K562 (cell line): ENCODE data around the gene CDKN2D. TPM values are rescaled to one million over a fixed set of nuclear protein-coding genes. Genes with fewer than 3 reads are reported as not detected.

Experiments
- E4F1 ChIP-seq: fragments of 250-450 bp; sonication (Bioruptor Pico); IDR thresholded peaks from 2 replicates; pipeline ENCODE4 v1.5.0; 2021; ENCODE audit warnings: mild to moderate bottlenecking, borderline replicate concordance
- EZH2 ChIP-seq: IDR thresholded peaks from 2 replicates; pipeline ENCODE4 v1.6.1; 2012; ENCODE audit warnings: low read depth, mild to moderate bottlenecking, inconsistent platforms, low read length, borderline replicate concordance
- FUS ChIP-seq: fragments of 200-400 bp; formaldehyde crosslinking; optimal IDR thresholded peaks from 2 replicates; pipeline ENCODE3; 2017; ENCODE audit warnings: low read depth, low read length
- SAFB ChIP-seq: fragments of 200-400 bp; formaldehyde crosslinking; IDR thresholded peaks from 2 replicates; pipeline ENCODE4 v1.6.1; 2017; ENCODE audit warnings: low read depth, low read length, borderline replicate concordance
- SMAD1 ChIP-seq: fragments of 150-350 bp; IDR thresholded peaks from 2 replicates; pipeline ENCODE4 v1.6.1; 2014; ENCODE audit warnings: low read length, low read depth; ENCODE audit not compliant: partially characterized antibody
- SNIP1 ChIP-seq: fragments of 450-650 bp; IDR thresholded peaks from 2 replicates; pipeline ENCODE4 v1.7.1; 2017; ENCODE audit warnings: low read depth, mild to moderate bottlenecking
- STAT5A ChIP-seq: IDR thresholded peaks from 2 replicates; pipeline ENCODE4 v1.6.1; 2012; ENCODE audit warnings: low read length, inconsistent platforms, borderline replicate concordance
- SUPT5H ChIP-seq: fragments of 450-650 bp; IDR thresholded peaks from 2 replicates; pipeline ENCODE4 v1.6.1; 2016
- TAF7 ChIP-seq: fragments of 450-650 bp; IDR thresholded peaks from 2 replicates; pipeline ENCODE4 v1.6.1; 2016; ENCODE audit warnings: missing genetic modification characterization, missing compliant biosample characterization
- ZNF197 ChIP-seq: fragments of 200-800 bp; sonication (Bioruptor generic); IDR thresholded peaks from 2 replicates; pipeline ENCODE4 v1.6.1; 2016; ENCODE audit warnings: low read depth, missing genetic modification characterization, missing compliant biosample characterization
- ZNF239 ChIP-seq: fragments of 250-450 bp; sonication (Bioruptor Pico); IDR thresholded peaks from 2 replicates; pipeline ENCODE4 v1.4.0; 2020; ENCODE audit warnings: mild to moderate bottlenecking
- ZNF586 ChIP-seq: fragments of 450-650 bp; formaldehyde crosslinking; conservative IDR thresholded peaks from 2 replicates; pipeline ENCODE4 v1.4.0; 2020; ENCODE audit warnings: mild to moderate bottlenecking, moderate library complexity
- polyA plus RNA-seq, 8 experiments: library from polyadenylated mRNA; depleted of rRNA in 4 of 8; stranded (reverse) in 5 of 8; unstranded in 3 of 8; fragments of >200 nt; fragmentation: Nextera tagmentation in 2 of 8; fragmentation: Illumina TruSeq in 1 of 8; extraction: Ambion mirVana in 2 of 8; extraction: Trizol in 1 of 8; gene quantifications; 2 replicates each; pipeline versions ENCODE4 v1.2.1 to v1.2.3, GENCODE V29; 2011 to 2014; ENCODE audit warnings: inconsistent platforms in 1 of 8, missing spikeins in 1 of 8
- total RNA-seq, 7 experiments: library from RNA; depleted of rRNA in 6 of 7; stranded (reverse); fragments of >200 nt in 6 of 7; fragmentation: Illumina TruSeq in 2 of 7; extraction: Trizol in 2 of 7; gene quantifications; 2 replicates each; pipeline versions ENCODE4 v1.2.1 to v1.2.3, GENCODE V29; 2011 to 2021; ENCODE audit warnings: low replicate concordance in 1 of 7
- TF ChIP-seq, protein P1 (sequence below): sonication (generic); formaldehyde crosslinking; IDR thresholded peaks from 2 replicates; pipeline ENCODE4 v1.8.1; 2022; ENCODE audit warnings: missing genetic modification reagents
- TF ChIP-seq, protein P2 (sequence below), 2 experiments: fragments of 450-650 bp; IDR thresholded peaks; 2 replicates each; pipeline ENCODE4 v1.6.1; 2016; ENCODE audit warnings: mild to moderate bottlenecking in 2 of 2, borderline replicate concordance in 1 of 2, low read depth in 1 of 2, moderate library complexity in 1 of 2
- TF ChIP-seq, protein P3 (sequence below): fragments of 250-450 bp; sonication (Bioruptor Pico); IDR thresholded peaks from 2 replicates; pipeline ENCODE4 v1.9.0; 2021; ENCODE audit warnings: mild to moderate bottlenecking

The CDKN2D gene
- total and polyA plus RNA-seq, 9 of the 15 experiments (the other 6 are each of a cell fraction or from before 2014, with no cell fraction given), result 0.41 to 8.2 (median 3.7) TPM

DNA sequence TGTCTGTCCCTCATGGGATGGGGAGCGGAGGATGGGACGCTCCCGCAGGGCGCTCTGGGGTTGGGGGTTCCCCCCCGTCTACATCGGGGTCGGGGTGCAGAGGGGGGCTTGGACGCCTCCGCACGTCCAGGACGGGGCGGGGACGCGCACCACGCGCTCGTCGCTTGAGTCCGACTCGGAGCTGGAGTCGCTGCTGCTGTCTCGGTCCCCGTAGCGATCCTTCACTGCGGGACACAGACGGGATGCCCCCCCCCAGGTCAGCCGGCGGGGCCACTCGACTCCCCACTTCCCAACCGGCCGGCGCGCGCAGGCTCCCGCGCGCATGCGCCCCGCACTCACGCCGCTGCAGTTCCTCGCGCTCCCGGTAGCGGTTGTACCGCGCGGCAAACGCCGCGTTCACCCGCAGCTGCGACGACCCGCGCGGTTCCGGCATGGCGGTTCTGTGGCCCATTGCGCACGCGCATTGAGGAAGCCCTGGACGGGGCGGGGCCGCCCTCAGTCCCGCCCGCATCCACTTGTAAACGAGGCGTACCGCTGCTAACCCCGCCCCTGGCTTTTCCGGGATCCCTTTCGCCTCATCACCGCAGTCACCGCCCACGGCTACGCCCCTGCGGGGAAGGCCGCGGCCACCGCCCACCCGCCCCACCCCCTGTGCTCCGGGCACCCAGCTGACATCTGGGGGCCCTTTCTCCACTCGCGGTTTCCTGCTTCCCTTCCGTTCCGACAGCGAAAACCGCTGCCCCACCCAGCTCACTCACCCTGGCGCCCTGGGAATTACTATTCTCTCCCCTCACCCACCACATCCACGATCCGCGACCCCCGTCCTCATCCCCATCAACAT lies 3.0 kb downstream of the CDKN2D start, which contains the start of gene KRI1 (continued):
- TF ChIP-seq SAFB (no peak), STAT5A (no peak), SNIP1 (no peak), ZNF197 (CRISPR knock-in tag) (no peak), TAF7 (tag) (no peak), EZH2 (no peak), ZNF239 (CRISPR knock-in tag) (no peak), E4F1 (CRISPR knock-in tag) (no peak), SMAD1 (peak; percentile 30), FUS (peak; percentile 35), SUPT5H (peak; percentile 76), ZNF586 (CRISPR knock-in tag) (no peak)
- TF ChIP-seq, protein P1, sequence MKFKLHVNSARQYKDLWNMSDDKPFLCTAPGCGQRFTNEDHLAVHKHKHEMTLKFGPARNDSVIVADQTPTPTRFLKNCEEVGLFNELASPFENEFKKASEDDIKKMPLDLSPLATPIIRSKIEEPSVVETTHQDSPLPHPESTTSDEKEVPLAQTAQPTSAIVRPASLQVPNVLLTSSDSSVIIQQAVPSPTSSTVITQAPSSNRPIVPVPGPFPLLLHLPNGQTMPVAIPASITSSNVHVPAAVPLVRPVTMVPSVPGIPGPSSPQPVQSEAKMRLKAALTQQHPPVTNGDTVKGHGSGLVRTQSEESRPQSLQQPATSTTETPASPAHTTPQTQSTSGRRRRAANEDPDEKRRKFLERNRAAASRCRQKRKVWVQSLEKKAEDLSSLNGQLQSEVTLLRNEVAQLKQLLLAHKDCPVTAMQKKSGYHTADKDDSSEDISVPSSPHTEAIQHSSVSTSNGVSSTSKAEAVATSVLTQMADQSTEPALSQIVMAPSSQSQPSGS (CRISPR knock-in tag), result no peak
- TF ChIP-seq, protein P2, sequence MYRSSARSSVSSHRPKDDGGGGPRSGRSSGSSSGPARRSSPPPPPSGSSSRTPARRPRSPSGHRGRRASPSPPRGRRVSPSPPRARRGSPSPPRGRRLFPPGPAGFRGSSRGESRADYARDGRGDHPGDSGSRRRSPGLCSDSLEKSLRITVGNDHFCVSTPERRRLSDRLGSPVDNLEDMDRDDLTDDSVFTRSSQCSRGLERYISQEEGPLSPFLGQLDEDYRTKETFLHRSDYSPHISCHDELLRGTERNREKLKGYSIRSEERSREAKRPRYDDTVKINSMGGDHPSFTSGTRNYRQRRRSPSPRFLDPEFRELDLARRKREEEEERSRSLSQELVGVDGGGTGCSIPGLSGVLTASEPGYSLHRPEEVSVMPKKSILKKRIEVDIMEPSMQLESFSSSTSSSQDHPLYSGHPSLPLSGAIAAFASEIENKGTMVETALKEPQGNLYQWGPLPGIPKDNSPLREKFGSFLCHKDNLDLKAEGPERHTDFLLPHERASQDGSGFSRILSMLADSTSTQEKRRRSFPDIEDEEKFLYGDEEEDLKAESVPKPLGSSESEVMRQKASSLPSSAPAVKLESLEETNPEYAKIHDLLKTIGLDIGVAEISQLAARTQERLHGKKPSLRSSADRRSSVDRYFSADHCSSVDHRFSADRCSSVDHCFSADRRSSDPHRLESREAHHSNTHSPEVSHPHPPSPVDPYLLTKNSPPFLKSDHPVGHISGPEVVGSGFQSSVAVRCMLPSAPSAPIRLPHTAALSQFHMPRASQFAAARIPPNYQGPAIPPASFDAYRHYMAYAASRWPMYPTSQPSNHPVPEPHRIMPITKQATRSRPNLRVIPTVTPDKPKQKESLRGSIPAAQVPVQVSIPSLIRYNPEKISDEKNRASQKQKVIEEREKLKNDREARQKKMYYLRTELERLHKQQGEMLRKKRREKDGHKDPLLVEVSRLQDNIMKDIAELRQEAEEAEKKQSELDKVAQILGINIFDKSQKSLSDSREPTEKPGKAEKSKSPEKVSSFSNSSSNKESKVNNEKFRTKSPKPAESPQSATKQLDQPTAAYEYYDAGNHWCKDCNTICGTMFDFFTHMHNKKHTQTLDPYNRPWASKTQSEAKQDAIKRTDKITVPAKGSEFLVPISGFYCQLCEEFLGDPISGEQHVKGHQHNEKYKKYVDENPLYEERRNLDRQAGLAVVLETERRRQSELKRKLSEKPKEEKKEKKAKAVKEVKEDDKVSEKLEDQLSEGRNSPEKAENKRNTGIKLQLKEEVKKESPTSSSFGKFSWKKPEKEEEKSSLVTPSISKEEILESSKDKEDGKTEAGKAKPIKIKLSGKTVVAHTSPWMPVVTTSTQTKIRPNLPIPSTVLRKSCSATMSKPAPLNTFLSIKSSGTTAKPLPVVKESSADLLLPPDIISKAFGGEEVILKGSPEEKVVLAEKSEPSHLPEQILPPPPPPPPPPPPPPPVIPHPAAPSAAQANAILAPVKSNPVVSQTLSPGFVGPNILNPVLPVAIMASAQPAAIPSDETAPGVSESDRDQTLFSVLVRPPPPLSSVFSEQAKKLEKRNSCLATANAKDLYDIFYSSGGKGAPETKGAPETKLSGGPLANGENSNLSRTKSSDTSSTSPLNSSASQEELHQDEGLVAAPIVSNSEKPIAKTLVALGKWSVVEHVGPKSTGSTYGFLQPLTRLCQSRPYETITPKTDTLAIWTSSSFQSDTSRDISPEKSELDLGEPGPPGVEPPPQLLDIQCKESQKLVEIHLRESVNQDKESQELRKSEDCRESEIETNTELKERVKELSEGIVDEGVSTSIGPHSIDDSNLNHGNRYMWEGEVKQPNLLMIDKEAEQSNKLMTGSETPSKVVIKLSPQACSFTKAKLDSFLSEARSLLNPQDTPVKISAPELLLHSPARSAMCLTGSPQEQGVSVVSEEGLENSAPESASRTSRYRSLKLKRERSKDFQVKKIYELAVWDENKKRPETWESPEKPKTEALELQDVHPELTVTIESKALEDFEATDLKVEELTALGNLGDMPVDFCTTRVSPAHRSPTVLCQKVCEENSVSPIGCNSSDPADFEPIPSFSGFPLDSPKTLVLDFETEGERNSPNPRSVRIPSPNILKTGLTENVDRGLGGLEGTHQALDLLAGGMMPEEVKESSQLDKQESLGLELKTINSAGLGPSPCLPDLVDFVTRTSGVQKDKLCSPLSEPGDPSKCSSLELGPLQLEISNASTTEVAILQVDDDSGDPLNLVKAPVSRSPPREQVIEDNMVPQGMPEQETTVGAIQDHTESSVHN (IDR thresholded peaks at IDR 0.05; ENCODE audit: borderline replicate concordance in 1 of 2, low read depth in 1 of 2), result no peak
- TF ChIP-seq, protein P3, sequence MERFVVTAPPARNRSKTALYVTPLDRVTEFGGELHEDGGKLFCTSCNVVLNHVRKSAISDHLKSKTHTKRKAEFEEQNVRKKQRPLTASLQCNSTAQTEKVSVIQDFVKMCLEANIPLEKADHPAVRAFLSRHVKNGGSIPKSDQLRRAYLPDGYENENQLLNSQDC (CRISPR knock-in tag), result no peak
